ENCODE results near the gene HSPB1. TPM values are rescaled to one million over a fixed set of nuclear protein-coding genes. Genes with fewer than 3 reads are reported as not detected.
A peak's percentile ranks its signal among the peaks of the same experiment; 100 is the strongest.

The HSPB1 gene
- total and polyA plus RNA-seq, 2 experiments from 2014 or later, result 48.1 to 437 TPM

- peak overlapping the region; percentile 34; the same call in 2 of the 3 replicates for H3K4me3 Mint-ChIP-seq
- H3K9me3 Mint-ChIP-seq, result no peaks in the 10 kb centered on the region; the same call in 2 of the 3 replicates
Observed at GRCh38 chr7:76261931-76262330, 40.5 kb upstream of the HSPB1 start.

More at GRCh38 chr7:76261931-76262330, 40.5 kb upstream of the HSPB1 start:
- H3K27me3 ChIP-seq (ENCODE audit: insufficient read depth), result peaks cover 8% of the 10 kb centered on the region
- H3K4me1 ChIP-seq (ENCODE audit: insufficient read depth), result peaks cover 27% of the 10 kb centered on the region
- no peak for TF ChIP-seq EZH2phosphoT487 (IDR thresholded peaks at IDR 0.05; ENCODE audit: unreplicated experiment)
- TF ChIP-seq ZNF331 (CRISPR knock-in tag; IDR thresholded peaks at IDR 0.05; ENCODE audit: low read depth), result no peak
- no peak for TF ChIP-seq STAT1 (IDR thresholded peaks at IDR 0.05; ENCODE audit: unreplicated experiment)
- TF ChIP-seq CREB1 (CRISPR knock-in tag; IDR thresholded peaks at IDR 0.05; ENCODE audit: low read depth), result no peak
- no peak for TF ChIP-seq CTCF (conservative IDR thresholded peaks at IDR 0.05; ENCODE audit: low read depth in 2 of 2)
- no peak for TF ChIP-seq ZNF462 (CRISPR knock-in tag; IDR thresholded peaks at IDR 0.05)
- TF ChIP-seq NANOG (IDR thresholded peaks at IDR 0.05; ENCODE audit: borderline replicate concordance), result no peak
- no peak for TF ChIP-seq POLR2AphosphoS5 (IDR thresholded peaks at IDR 0.05; ENCODE audit: low read depth)
- TF ChIP-seq JUNB (IDR thresholded peaks at IDR 0.05; ENCODE audit: unreplicated experiment), result no peak
- TF ChIP-seq ETS1 (IDR thresholded peaks at IDR 0.05), result no peak
- TF ChIP-seq EZH2 (IDR thresholded peaks at IDR 0.05; ENCODE audit: low read depth, unreplicated experiment), result no peak
- no peak for TF ChIP-seq ZNF114 (CRISPR knock-in tag; IDR thresholded peaks at IDR 0.05)
- no peak for TF ChIP-seq REST (IDR thresholded peaks at IDR 0.05; ENCODE audit: unreplicated experiment)
- no peak overlapping the region for H3K27ac ChIP-seq (ENCODE audit: low read depth)
- no peak overlapping the region for H2AFZ ChIP-seq
- no peaks in the 10 kb centered on the region for H3K9me2 ChIP-seq (ENCODE audit: insufficient read depth)
- H4K20me1 ChIP-seq (replicated peaks; ENCODE audit: insufficient read depth), result no peaks in the 10 kb centered on the region
- peak overlapping the region; percentile 66 for H3K4me2 ChIP-seq
- H3K36me3 ChIP-seq (ENCODE audit: insufficient read depth), result no peaks in the 10 kb centered on the region
- H3K79me2 ChIP-seq (replicated peaks; ENCODE audit: insufficient read depth), result no peaks in the 10 kb centered on the region
- ATAC-seq, result peak; percentile 3
- H3F3A ChIP-seq (replicated peaks; ENCODE audit: low read depth), result peaks cover 3% of the 10 kb centered on the region
- H3K27me3 Mint-ChIP-seq (ENCODE audit: insufficient read depth, low read depth, poor library complexity), result peaks cover 20% of the 10 kb centered on the region
- peaks cover 6% of the 10 kb centered on the region for H3K36me3 Mint-ChIP-seq (ENCODE audit: low read depth)
- H3K27ac Mint-ChIP-seq, result peak overlapping the region; percentile 69; the same call in 1 of the 2 replicates
- peaks cover 36% of the 10 kb centered on the region for H3K4me1 Mint-ChIP-seq
- peak; percentile 46 for DNase-seq (ENCODE audit: low spot score)
- peak overlapping the region; percentile 23; the same call in 1 of the 2 replicates for H3K4me3 ChIP-seq
